Measurements from ENCODE around the gene PSMB11.
A peak's percentile ranks its signal among the peaks of the same experiment; 100 is the strongest.

DNA sequence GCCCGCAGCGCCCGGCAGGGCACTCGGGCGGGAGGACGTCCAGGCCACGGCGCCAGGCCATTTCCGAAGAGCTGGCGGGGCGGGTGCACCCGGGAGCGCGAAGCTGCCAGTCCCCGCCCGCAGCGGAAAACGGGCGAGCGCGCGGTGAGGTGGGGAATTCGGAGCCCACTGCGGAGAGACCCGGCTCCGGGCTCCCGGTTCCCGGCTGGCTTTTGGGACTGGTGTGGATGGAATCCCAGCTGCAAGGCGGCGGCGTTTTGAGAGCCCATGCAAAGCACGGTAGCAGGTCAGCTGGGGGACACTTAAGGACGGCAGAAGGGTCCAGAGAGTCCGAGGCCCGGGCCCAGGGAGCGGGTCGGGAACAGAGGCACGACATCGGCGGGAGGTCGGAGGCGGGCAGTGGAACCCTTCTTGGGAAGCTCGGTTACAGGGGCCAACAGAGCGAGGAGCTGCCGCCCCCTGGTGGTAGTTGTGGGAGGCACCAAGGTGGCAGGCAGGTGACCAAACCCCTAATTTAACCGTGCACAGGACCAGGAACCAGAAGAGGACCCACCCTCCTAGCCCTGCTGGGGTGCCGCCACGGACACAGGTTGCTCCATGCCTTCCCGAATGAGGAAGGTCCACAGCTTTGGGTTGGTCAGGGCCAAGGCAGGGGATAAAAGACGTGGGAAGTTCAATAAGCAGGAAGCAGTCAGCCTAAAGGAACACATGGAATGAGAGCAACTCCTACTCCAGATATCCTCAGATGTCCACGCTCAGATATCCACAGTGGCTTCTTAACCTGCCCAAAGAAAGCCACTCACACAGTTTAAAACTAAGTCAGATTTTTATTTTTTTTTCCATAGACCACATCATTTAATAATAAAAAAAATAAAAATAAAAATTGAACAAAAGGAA lies 16.0 kb downstream of the PSMB11 start:
- TF ChIP-seq, protein P1, sequence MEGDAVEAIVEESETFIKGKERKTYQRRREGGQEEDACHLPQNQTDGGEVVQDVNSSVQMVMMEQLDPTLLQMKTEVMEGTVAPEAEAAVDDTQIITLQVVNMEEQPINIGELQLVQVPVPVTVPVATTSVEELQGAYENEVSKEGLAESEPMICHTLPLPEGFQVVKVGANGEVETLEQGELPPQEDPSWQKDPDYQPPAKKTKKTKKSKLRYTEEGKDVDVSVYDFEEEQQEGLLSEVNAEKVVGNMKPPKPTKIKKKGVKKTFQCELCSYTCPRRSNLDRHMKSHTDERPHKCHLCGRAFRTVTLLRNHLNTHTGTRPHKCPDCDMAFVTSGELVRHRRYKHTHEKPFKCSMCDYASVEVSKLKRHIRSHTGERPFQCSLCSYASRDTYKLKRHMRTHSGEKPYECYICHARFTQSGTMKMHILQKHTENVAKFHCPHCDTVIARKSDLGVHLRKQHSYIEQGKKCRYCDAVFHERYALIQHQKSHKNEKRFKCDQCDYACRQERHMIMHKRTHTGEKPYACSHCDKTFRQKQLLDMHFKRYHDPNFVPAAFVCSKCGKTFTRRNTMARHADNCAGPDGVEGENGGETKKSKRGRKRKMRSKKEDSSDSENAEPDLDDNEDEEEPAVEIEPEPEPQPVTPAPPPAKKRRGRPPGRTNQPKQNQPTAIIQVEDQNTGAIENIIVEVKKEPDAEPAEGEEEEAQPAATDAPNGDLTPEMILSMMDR (IDR thresholded peaks at IDR 0.05), result peak; percentile 88 to 94
- no peak for TF ChIP-seq POLR2A (IDR thresholded peaks at IDR 0.05)

Measured in suprapubic skin (tissue), 3 donors.